Measurements from ENCODE around the gene PRKCH. TPM values are rescaled to one million over a fixed set of nuclear protein-coding genes. Genes with fewer than 3 reads are reported as not detected.
A peak's percentile ranks its signal among the peaks of the same experiment; 100 is the strongest.

PRKCH gene
- total and polyA plus RNA-seq, 2 experiments from 2014 or later = 7.1 to 11.2 TPM

- TF ChIP-seq CTCF (IDR thresholded peaks at IDR 0.05; ENCODE audit: poor library complexity) = no peak
- TF ChIP-seq EZH2 (IDR thresholded peaks at IDR 0.05; ENCODE audit: borderline replicate concordance) = no peak
- no peak for TF ChIP-seq EZH2phosphoT487 (IDR thresholded peaks at IDR 0.05; ENCODE audit: low read depth, severe bottlenecking, unreplicated experiment)
Observed at GRCh38 chr14:61433828-61434227, 112.4 kb downstream of the PRKCH start.

GRCh38 chr14:61434311-61434710 lies 112.9 kb downstream of the PRKCH start:
- no peak overlapping the region for H3K4me2 ChIP-seq
- H3K4me3 ChIP-seq = no peak overlapping the region
- no peak for DNase-seq (ENCODE audit: low spot score)
- H3K79me2 ChIP-seq = no peaks in the 10 kb centered on the region
- WGBS (ENCODE audit: low lambda C conversion rate, missing lambda C conversion rate) = 80% methylated on average over 3 of the region's 3 CpGs
- no peaks in the 10 kb centered on the region for H3K9me3 ChIP-seq (ENCODE audit: low read depth)
- no peak overlapping the region for H2AFZ ChIP-seq
- no peaks in the 10 kb centered on the region for H4K20me1 ChIP-seq (ENCODE audit: insufficient read depth, poor library complexity, severe bottlenecking)
- TF ChIP-seq CTCF (IDR thresholded peaks at IDR 0.05; ENCODE audit: poor library complexity) (no peak), EZH2 (IDR thresholded peaks at IDR 0.05; ENCODE audit: borderline replicate concordance) (no peak), EZH2phosphoT487 (IDR thresholded peaks at IDR 0.05; ENCODE audit: low read depth, severe bottlenecking, unreplicated experiment) (no peak)
- no peak overlapping the region for H3K27ac ChIP-seq
- H3K4me1 ChIP-seq (ENCODE audit: insufficient read depth) = peaks cover 8% of the 10 kb centered on the region
- H3K27me3 ChIP-seq = no peaks in the 10 kb centered on the region
- no peaks in the 10 kb centered on the region for H3K9me2 ChIP-seq (replicated peaks; ENCODE audit: insufficient read depth)
- H3K36me3 ChIP-seq (replicated peaks; ENCODE audit: insufficient read depth, low read depth) = no peaks in the 10 kb centered on the region

More at GRCh38 chr14:61433828-61434227, 112.4 kb downstream of the PRKCH start:
- Histone ChIP-seq H3K4me3 (no peak overlapping the region), H3K27ac (no peak overlapping the region), H3K4me2 (no peak overlapping the region), H3K27me3 (no peaks in the 10 kb centered on the region), H3K9me2 (replicated peaks; ENCODE audit: insufficient read depth) (no peaks in the 10 kb centered on the region), H3K4me1 (ENCODE audit: insufficient read depth) (peaks cover 11% of the 10 kb centered on the region), H3K9me3 (ENCODE audit: low read depth) (no peaks in the 10 kb centered on the region), H2AFZ (no peak overlapping the region), H3K79me2 (no peaks in the 10 kb centered on the region), H3K36me3 (replicated peaks; ENCODE audit: insufficient read depth, low read depth) (no peaks in the 10 kb centered on the region), H4K20me1 (ENCODE audit: insufficient read depth, poor library complexity, severe bottlenecking) (no peaks in the 10 kb centered on the region)
- DNase-seq (ENCODE audit: low spot score) = no peak
- 50% methylated on average over 1 of the region's 1 CpG for WGBS (ENCODE audit: low lambda C conversion rate, missing lambda C conversion rate)

- Histone ChIP-seq H4K20me1 (ENCODE audit: insufficient read depth, poor library complexity, severe bottlenecking) (no peaks in the 10 kb centered on the region), H3K27me3 (no peaks in the 10 kb centered on the region), H3K9me2 (replicated peaks; ENCODE audit: insufficient read depth) (no peaks in the 10 kb centered on the region), H3K4me3 (no peak overlapping the region), H3K79me2 (no peaks in the 10 kb centered on the region), H3K36me3 (replicated peaks; ENCODE audit: insufficient read depth, low read depth) (no peaks in the 10 kb centered on the region), H3K4me2 (no peak overlapping the region), H3K9me3 (ENCODE audit: low read depth) (no peaks in the 10 kb centered on the region), H2AFZ (no peak overlapping the region), H3K27ac (no peak overlapping the region), H3K4me1 (ENCODE audit: insufficient read depth) (peaks cover 6% of the 10 kb centered on the region)
- peak; percentile 33 for DNase-seq (ENCODE audit: low spot score)
- WGBS (ENCODE audit: low lambda C conversion rate, missing lambda C conversion rate) = 85% methylated on average over 4 of the region's 4 CpGs
- TF ChIP-seq CTCF (IDR thresholded peaks at IDR 0.05; ENCODE audit: poor library complexity) (no peak), EZH2phosphoT487 (IDR thresholded peaks at IDR 0.05; ENCODE audit: low read depth, severe bottlenecking, unreplicated experiment) (no peak), EZH2 (IDR thresholded peaks at IDR 0.05; ENCODE audit: borderline replicate concordance) (no peak)
Observed at GRCh38 chr14:61435563-61436337, 114.4 kb downstream of the PRKCH start.

All from hepatocyte (in vitro differentiated cells).